NCI-H1436 (cell line): Measurements from ENCODE around the gene STX12.

Source experiments
- DNase-seq: peaks from one replicate; lab custom pipeline; 2025; lab: John Stamatoyannopoulos, UW

The STX12 gene

DNA sequence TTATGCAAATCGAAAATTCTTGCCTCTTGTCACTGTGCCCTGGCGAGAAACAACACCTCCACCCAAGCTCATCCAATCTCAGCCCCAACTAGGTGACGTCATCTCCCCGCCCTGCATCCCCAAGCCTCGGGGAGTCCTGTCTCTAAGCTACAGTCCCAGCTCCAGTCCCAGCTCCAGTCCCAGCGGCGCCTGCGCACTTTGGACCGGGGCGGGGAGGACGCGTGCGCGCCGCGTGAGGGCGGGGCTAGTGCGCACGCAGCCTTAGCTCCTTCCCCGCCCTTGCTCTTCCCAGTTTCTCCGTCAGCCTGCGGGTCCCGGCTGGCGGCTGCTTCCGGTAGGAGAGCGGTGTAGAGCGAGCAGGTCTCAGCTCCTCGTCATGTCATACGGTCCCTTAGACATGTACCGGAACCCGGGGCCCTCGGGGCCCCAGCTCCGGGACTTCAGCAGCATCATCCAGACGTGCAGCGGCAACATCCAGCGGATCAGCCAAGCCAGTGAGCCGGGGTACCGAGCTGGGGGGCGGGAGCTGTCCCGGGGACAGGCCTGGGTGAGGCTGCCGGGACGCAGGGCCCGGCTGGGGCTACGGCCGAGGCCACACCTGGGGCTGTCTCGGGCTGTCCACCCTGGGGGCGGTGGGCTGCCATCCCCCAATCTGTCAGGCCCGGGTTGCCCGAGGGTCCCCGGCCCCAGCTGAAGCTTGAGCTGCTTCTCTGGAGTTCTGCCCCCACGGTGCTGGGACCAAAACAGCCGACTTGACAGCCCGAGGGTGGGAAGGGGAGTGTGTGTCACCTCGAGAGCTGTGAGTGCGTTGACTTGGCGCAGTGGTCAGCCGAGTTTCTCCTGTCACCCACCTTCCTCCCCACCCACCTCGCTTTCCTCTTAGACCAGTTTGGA lies at the start of gene STX12:
STX12 (plus strand) TSS at position 288 of the 894 bp plus-strand sequence; CDS start at position 377, 89 bp downstream.
- peak; percentile 97 for DNase-seq

- peak; percentile 86 for DNase-seq
Observed at GRCh38 chr1:27724961-27725373, 48.1 kb upstream of the STX12 start.

DNA sequence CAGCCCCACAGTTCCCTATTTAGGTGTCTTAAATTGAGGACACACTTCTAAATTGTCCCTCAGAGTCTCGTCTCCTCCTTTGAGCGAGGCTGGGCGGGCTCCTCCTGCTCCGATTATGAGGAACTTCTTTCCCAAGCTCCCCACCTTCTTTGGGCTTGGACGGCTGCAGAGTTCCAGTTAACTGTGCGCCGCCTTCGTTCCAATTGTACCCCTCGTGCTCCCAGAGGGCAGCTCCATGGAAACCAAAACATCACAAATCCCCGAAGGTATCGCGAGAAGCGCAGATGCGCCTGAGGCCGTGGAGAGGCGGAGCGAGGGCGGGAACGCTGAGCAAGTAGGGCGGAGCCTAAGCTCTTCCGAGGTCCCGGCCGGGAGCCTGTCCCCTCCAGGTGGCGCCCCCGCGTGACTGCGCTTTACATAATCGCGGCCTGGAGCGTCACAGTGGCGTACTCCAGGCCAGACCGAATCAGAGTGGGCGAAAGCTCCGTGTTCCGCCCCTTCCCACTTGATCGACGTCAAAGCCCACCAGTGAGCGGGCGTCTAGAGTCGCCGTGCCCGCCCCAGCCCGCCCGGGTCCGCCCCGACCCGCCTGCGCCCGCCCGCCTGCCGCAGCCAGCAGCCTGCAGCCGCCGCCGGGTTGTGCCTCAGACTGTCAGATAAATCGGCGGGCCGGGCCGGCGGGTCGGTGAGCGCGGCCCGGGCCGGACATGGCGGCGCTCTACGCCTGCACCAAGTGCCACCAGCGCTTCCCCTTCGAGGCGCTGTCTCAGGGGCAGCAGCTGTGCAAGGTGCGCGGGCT lies 47.4 kb upstream of the STX12 start, which contains the start of gene FAM76A:
FAM76A (plus strand) TSS at position 588 of the 799 bp plus-strand sequence; CDS start at position 708, 120 bp downstream.
- peak; percentile 100 for DNase-seq

DNA sequence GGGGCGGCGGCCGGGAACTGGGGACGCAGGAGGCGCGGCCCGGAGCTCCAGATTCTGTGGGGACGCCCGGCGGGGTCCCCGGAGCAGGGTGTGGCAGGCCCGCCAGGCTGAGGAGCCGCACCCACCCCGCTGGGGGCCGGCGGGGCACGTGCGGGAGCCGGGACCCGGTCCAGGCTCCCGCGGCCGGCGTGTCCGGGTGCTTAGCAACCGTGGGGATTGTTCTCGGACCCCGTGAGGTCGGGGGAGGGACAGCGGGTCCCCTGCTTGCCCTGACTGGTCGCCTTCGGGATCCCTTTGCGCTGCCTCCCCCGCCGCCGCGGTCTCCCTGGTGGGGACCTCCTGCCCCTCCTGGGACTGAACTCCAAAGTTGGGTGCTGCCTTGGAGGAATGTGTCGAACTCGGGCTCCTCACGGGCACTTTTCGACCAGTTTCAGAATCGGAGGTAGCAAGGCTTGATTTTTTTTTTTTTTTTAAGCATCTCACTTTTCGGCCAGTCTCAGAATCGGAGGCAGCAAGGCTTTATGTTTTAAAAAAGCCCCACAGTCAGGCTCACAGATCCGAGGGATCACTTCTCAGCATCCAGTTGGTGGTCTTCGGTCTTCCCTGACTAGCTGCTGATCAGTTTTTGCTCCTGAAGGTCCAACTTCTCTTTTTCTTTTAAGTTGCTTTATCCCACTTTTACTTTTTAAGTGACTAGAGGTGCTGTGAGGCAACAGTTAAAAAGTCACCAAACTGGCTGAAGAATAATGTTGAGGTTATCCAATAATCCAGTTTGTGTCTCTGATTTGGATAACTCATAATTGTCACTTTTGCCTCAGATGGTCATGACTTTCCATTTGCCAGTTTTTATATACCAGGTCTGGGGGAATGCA lies 46.6 kb upstream of the STX12 start:
- DNase-seq = peak; percentile 10

DNA sequence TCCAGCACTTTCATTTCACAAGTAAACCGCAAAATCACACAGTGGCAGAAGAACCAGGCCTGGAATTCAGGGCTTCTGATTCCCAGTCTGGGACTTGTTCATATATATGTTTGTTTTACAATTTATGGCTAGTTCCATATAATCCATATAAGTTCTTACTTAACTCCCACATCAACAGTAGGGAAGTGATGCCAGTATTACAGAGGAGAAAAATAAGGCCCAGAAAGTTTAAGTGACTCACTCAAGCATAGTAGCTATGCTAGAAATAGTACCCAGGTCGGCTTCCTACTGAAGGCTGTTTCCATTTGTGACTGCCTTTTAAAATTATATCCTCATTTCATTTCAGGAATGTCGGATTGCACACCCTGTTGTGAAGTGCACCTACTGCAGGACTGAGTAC lies 45.9 kb upstream of the STX12 start:
- no peak for DNase-seq

- DNase-seq = no peak
Observed at GRCh38 chr1:27736252-27736651, 36.8 kb upstream of the STX12 start.

DNA sequence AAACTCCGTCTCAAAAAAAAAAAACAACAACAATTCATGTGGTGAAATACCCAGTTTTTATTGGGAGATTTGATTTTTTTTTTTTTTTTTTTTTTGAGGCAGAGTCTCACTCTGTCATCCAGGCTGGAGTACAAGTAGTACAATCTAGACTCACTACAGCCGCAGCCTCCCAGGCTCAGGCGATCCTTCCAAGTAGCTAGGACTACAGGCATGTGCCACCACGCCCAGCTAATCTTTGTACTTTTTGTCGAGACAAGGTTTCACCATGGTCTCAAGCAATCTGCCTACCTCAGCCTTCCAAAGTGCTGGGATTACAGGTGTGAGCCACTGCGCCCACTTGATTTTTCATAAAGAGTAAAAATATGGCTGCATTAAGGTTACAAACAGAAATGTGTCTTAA lies 31.9 kb upstream of the STX12 start:
- DNase-seq = no peak

DNA sequence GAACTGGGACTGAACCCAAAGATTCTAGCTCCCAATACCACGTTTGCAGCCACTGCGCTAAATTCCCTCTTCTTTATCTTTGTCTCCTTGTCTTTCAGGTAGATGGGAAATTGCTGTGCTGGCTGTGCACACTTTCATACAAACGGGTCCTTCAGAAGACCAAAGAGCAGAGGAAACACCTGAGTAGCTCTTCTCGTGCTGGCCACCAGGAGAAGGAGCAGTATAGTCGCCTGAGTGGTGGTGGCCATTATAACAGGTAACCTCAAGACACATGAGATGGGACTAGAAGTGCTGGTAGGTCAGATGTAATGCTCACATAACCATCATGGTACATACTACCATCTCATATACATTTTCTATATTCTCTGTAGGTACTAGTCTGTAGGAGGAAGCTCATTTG lies 28.5 kb upstream of the STX12 start:
- DNase-seq = no peak

GRCh38 chr1:27745466-27745865 lies 27.6 kb upstream of the STX12 start:
- no peak for DNase-seq

DNA sequence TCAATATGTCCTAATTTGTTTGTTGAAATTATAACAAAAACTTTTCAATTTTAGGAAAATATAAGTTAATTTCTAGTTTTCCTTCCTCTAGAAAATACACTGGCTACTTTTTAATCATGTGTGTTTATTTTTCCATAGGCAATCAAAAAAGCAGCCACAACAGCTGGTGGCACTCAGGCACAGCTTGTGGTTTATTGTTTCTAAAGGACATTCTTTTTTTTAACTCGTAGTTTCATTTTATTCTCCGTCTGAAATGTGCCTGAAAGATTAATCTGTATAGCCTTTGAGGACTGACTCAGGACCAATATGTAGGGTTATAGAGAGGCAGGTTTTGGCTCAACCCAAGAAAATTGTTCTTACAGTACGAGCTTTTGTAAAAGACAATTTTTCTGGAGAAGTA lies 20.7 kb upstream of the STX12 start:
- DNase-seq = no peak

DNA sequence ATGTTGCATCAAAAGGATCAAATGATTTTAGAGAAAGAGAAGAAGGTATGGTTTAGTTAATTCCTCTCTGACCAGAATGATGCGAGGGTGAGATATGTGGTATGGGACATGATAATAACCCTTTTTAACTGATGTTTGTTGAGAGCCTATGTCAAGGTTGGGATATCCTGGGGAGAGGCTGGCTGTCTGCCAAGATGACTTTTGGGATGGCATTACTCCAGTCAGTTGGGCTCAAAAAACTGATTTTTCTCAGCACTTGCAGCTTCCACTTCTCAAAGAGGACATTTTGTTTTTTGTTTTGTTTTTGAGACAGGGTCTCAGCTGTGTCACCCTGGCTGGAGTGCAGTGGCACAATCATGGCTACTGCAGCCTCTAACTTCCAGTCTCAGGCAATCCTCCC lies 17.7 kb upstream of the STX12 start:
- no peak for DNase-seq

DNA sequence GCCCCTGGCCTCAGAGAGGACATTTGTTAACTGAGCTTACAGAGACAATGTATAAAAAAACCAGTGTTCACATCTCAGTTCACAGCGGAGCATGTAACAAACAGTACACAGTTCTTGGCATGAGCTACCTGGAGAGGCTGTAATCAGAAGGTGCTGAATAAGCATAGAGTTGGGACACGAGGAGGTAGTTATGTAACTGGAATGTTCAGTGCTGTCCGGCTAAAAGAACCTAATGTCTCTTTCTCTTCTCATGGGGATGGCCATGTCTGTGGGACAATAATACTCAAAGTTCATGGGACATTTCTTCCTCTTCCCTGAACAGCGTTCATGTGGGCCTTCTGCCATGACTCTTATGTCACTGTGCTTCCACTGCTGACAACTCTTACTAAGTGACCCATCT lies 17.2 kb upstream of the STX12 start:
- no peak for DNase-seq

DNA sequence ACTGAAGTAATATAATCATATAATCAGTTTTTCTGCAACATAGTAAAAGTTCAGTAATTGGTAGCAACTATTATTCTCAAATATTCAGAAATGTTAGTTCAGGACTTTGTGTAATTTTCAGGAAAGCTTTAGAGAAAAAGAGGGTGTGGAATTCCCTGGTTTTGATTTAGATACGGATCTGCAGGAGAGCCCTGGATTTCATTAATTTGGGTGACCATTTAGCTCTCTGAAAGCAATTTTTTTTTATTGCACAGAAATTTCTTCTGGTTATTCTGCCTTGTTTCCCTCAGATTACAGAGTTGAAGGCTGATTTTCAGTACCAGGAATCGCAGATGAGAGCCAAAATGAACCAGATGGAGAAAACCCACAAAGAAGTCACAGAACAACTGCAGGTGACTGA lies 13.8 kb upstream of the STX12 start:
- DNase-seq = no peak

GRCh38 chr1:27760426-27760825 lies 12.6 kb upstream of the STX12 start:
- no peak for DNase-seq

- DNase-seq = no peak
Observed at GRCh38 chr1:27762033-27762432, 11.0 kb upstream of the STX12 start.

- DNase-seq = no peak
Observed at GRCh38 chr1:27763358-27763757, 9.7 kb upstream of the STX12 start.

- no peak for DNase-seq
Observed at GRCh38 chr1:27770293-27770830, 2.7 kb upstream of the STX12 start.

DNA sequence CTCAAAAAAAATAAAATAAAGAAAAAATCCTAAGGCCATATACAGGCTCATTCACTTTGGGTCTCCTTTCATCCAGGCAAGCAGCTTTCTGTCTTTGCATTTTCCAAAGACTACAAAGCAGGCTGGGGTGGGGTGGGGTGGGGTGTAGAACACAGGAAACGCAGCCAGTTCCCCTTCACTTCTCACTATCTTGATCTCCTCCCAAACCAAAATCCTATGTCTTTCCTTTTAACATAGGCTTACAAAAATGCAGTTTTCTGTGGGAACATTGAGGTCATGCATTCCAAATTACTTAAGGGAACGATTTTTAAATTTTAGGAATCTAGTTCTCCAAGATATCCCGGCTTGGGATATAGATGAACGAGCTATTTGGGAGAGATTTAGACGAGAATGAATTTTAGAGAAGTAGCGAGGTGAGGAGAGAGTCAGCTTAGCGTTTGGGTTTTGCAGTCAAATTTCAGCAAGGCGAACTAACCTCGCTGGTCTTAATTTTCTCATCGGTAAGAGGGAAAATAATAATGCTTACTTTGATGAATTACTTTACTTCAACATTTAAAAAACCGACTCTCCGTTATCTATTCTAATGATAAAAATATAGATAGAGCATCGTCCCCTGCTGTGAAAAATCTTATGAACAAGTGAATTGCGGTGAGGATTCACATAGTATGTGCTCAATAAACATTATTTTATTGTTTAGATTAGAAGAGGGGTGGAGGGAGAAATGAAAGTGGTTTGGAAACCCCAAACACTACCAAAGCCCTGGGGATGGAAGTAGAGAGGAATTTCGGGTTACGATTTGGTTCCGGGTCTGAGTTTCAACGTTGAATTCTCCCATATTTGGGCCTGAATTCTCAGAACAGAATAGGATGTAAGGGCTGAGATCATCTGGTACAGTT lies 735 bp upstream of the STX12 start:
- DNase-seq = no peak

GRCh38 chr1:27773826-27774445 lies 917 bp downstream of the STX12 start:
- no peak for DNase-seq

GRCh38 chr1:27774654-27775053 lies 1.6 kb downstream of the STX12 start:
- DNase-seq = no peak
